Naive thymus-derived CD4-positive, alpha-beta T cell (primary cell): ENCODE measurements around the gene CD84. TPM values are rescaled to one million over a fixed set of nuclear protein-coding genes. Genes with fewer than 3 reads are reported as not detected.
A peak's percentile ranks its signal among the peaks of the same experiment; 100 is the strongest.
"Not testable (repeated sequence)": the region's sequence is repeated elsewhere in the genome, so short reads cannot be mapped to it uniquely, and the experiment has no call there.

Source experiments
- ATAC-seq: fragments of 150-1000 bp; cut with Tn5 transposase; 2 replicates; pipeline ENCODE4 v1.10.0; 2021; ENCODE audit warnings: mild to moderate bottlenecking, moderate library complexity
- CTCF ChIA-PET: fragments of 350-600 bp; sonication (Branson Sonifier 250); formaldehyde crosslinking; loops from one replicate; lab custom pipeline; 2021; ENCODE audit warnings: antibody characterized with exemption; lab: Charles Lee
- POLR2A ChIA-PET: fragments of 350-600 bp; sonication (Branson Sonifier 250); formaldehyde crosslinking; loops from one replicate; lab custom pipeline; 2021; ENCODE audit warnings: antibody characterized with exemption, inconsistent platforms; lab: Charles Lee
- DNase-seq, 9 donors: peaks; one replicate each; pipeline versions ENCODE4 v3.0.0 to v3.0.0-alpha.2; 2020 to 2022; ENCODE audit warnings: mixed read lengths in 1 of 9
- H3K27ac ChIP-seq: one replicate; pipeline ENCODE4 v1.7.0; 2013; ENCODE audit warnings: mild to moderate bottlenecking, low read depth, low read length, moderate library complexity
- H3K27me3 ChIP-seq, 2 donors: one replicate each; pipeline ENCODE4 v1.7.0; 2013; ENCODE audit warnings: low read length in 2 of 2, mild to moderate bottlenecking in 2 of 2, moderate library complexity in 2 of 2; ENCODE audit not compliant: control insufficient read depth in 2 of 2, insufficient read depth in 2 of 2
- H3K36me3 ChIP-seq, 3 experiments: 1 replicate in 2 of 3; 2 replicates in 1 of 3; pipeline ENCODE4 v1.7.0; 2013; ENCODE audit warnings: low read length in 3 of 3, mild to moderate bottlenecking in 3 of 3, moderate library complexity in 1 of 3; ENCODE audit not compliant: insufficient read depth in 3 of 3, control insufficient read depth in 2 of 3
- H3K4me1 ChIP-seq, 2 donors: one replicate each; pipeline ENCODE4 v1.7.0; 2013; ENCODE audit warnings: low read length in 2 of 2, mild to moderate bottlenecking in 2 of 2, moderate library complexity in 1 of 2; ENCODE audit not compliant: control insufficient read depth in 2 of 2, insufficient read depth in 2 of 2
- H3K4me3 ChIP-seq: 2 replicates; pipeline ENCODE4 v1.7.0; 2013; ENCODE audit warnings: mild to moderate bottlenecking, low read length
- H3K9me3 ChIP-seq, 3 experiments: 1 replicate in 2 of 3; 2 replicates in 1 of 3; pipeline ENCODE4 v1.7.0; 2013; ENCODE audit warnings: low read length in 3 of 3; ENCODE audit not compliant: control insufficient read depth in 2 of 3
- H3K27ac Mint-ChIP-seq, 9 donors: one replicate each; pipeline ENCODE4 v1.8.0; 2020 to 2022; ENCODE audit warnings: mixed read lengths in 9 of 9, mild to moderate bottlenecking in 8 of 9, moderate library complexity in 5 of 9, inconsistent platforms in 2 of 9
- H3K27me3 Mint-ChIP-seq, 5 donors: one replicate each; pipeline ENCODE4 v1.8.0; 2021 to 2022; ENCODE audit warnings: mixed read lengths in 5 of 5, mild to moderate bottlenecking in 1 of 5
- H3K36me3 Mint-ChIP-seq, 5 donors: one replicate each; pipeline ENCODE4 v1.8.0; 2020 to 2022; ENCODE audit warnings: mixed read lengths in 5 of 5, mild to moderate bottlenecking in 3 of 5, inconsistent platforms in 1 of 5
- H3K4me1 Mint-ChIP-seq, 7 donors: one replicate each; pipeline ENCODE4 v1.8.0; 2020 to 2022; ENCODE audit warnings: mixed read lengths in 7 of 7, mild to moderate bottlenecking in 3 of 7, inconsistent platforms in 1 of 7
- H3K4me3 Mint-ChIP-seq, 10 donors: one replicate each; pipeline ENCODE4 v1.8.0; 2020 to 2022; ENCODE audit warnings: mild to moderate bottlenecking in 10 of 10, mixed read lengths in 10 of 10, moderate library complexity in 6 of 10, inconsistent platforms in 2 of 10
- H3K9me3 Mint-ChIP-seq, 11 donors: one replicate each; pipeline ENCODE4 v1.8.0; 2020 to 2022; ENCODE audit warnings: mixed read lengths in 11 of 11, mild to moderate bottlenecking in 4 of 11, inconsistent platforms in 1 of 11, moderate library complexity in 1 of 11
- intact Hi-C, 2 donors: fragments of 100-400 bp; cut with micrococcal nuclease; formaldehyde crosslinking; loops; one replicate each; pipeline ENCODE4 v1.15.1; 2023
- polyA plus RNA-seq, 2 donors: library from polyadenylated mRNA; unstranded; fragments of 300-500 nt; fragmentation: Illumina TruSeq; gene quantifications; one replicate each; pipeline ENCODE4 v1.2.3, GENCODE V29; 2021
- total RNA-seq, 6 experiments: library from RNA in 5 of 6; stranded (reverse) in 5 of 6; gene quantifications; 1 replicate in 5 of 6; 2 replicates in 1 of 6; pipeline ENCODE4 v1.2.3 and lab custom pipeline; 2021 to 2026

Gene CD84
- total RNA-seq: 10 to 100 TPM; 25.1 to 40.7 (median 32.3) TPM
- polyA plus RNA-seq: 10 to 100 TPM in 1 of 2 donors, 1 to 10 TPM in 1; 7.4 to 11.3 TPM
- total RNA-seq (lab: John Stamatoyannopoulos, UW): 36.7 reads per million, percentile 64 among the genes with 10 or more reads in this experiment

GRCh38 chr1:160579216-160579701, at the start of gene CD84:
CD84 (minus strand) TSS chr1:160579496; CDS start chr1:160579437, 59 bp downstream.
- H3K9me3 Mint-ChIP-seq: peaks cover 0 to 19% (median 3%) of the 10 kb centered on the region in 11 donors
- no peaks in the 10 kb centered on the region for H3K36me3 ChIP-seq
- peak in 6 of 9 donors; percentile 15 to 54 (median 36) for DNase-seq
- CTCF ChIA-PET: interaction anchor here (0.8 to 2.0 kb wide), 3 partner anchors 35 to 61 kb away, joined by 3 to 10 read pairs (median 6); no protein-coding TSS in a partner anchor
- peak; percentile 54 for ATAC-seq
- H3K27ac ChIP-seq: peak within 1 kb of the TSS; percentile 79
- peaks cover 4 to 28% (median 8%) of the 10 kb centered on the region in 5 donors for H3K36me3 Mint-ChIP-seq
- peaks cover 33 to 60% of the 10 kb centered on the region in 2 donors for H3K4me1 ChIP-seq
- peak within 1 kb of the TSS; percentile 66 for H3K4me3 ChIP-seq
- H3K4me1 Mint-ChIP-seq: peaks cover 49 to 92% (median 83%) of the 10 kb centered on the region in 7 donors
- peak within 1 kb of the TSS; percentile 84 to 97 (median 95) for H3K4me3 Mint-ChIP-seq
- POLR2A ChIA-PET: interaction anchor here (0.7 to 7.3 kb wide), 10 partner anchors 9 to 141 kb away, joined by 3 to 70 read pairs (median 6); partner anchors contain the start of gene SLAMF6
- peak within 1 kb of the TSS; percentile 91 to 99 (median 96) for H3K27ac Mint-ChIP-seq
- intact Hi-C loops: loop anchor here (1.0 to 2.0 kb wide), 2 partner anchors 58 to 236 kb away; partner anchors contain the start of genes COPA (in 1 of the 2) and NCSTN (in 1 of the 2)
- no peaks in the 10 kb centered on the region for H3K27me3 Mint-ChIP-seq
- no peaks in the 10 kb centered on the region for H3K9me3 ChIP-seq
- H3K27me3 ChIP-seq: no peaks in the 10 kb centered on the region

GRCh38 chr1:160628799-160629263, 49.5 kb upstream of the CD84 start:
- DNase-seq: peak in 2 of 9 donors; percentile 67 to 72
- H3K27ac ChIP-seq: peak overlapping the region; percentile 95
- peak; percentile 45 for ATAC-seq
- H3K4me3 ChIP-seq: peak overlapping the region; percentile 49
- H3K27me3 Mint-ChIP-seq: no peaks in the 10 kb centered on the region
- peak overlapping the region; percentile 80 to 99 (median 86) for H3K4me3 Mint-ChIP-seq
- ChIA-PET CTCF (interaction anchor here (0.8 to 3.6 kb wide), 9 partner anchors 10 to 54 kb away, joined by 3 to 30 read pairs (median 4); partner anchors contain the start of gene SLAMF1), POLR2A (interaction anchor here (0.9 to 7.8 kb wide), 14 partner anchors 9 to 85 kb away, joined by 3 to 94 read pairs (median 10); partner anchors contain the start of gene SLAMF1)
- peaks cover 73 to 100% (median 97%) of the 10 kb centered on the region in 7 donors for H3K4me1 Mint-ChIP-seq
- intact Hi-C loops: loop anchor here (1.0 to 5.0 kb wide), 10 partner anchors 8 to 323 kb away; partner anchors contain the start of genes ITLN2 (in 1 of the 2) and SLAMF1 (in 1 of the 2)
- no peaks in the 10 kb centered on the region for H3K27me3 ChIP-seq
- H3K36me3 ChIP-seq: peaks cover 0 to under 1% (median 0%) of the 10 kb centered on the region in 3 experiments
- H3K4me1 ChIP-seq: peaks cover 95 to 96% of the 10 kb centered on the region in 2 donors
- no peaks in the 10 kb centered on the region for H3K9me3 ChIP-seq
- H3K9me3 Mint-ChIP-seq: peaks cover 0 to 10% (median 3%) of the 10 kb centered on the region in 11 donors
- peak overlapping the region; percentile 86 to 100 (median 100) for H3K27ac Mint-ChIP-seq
- H3K36me3 Mint-ChIP-seq: peaks cover 9 to 83% (median 43%) of the 10 kb centered on the region in 5 donors

- Mint-ChIP-seq H3K27ac (peak overlapping the region; percentile 86 to 100 (median 100)), H3K9me3 (peaks cover 0 to 10% (median 3%) of the 10 kb centered on the region in 11 donors), H3K4me3 (peak overlapping the region in 9 of 10 donors; percentile 56 to 99 (median 81)), H3K36me3 (peaks cover 6 to 84% (median 49%) of the 10 kb centered on the region in 5 donors), H3K4me1 (peaks cover 72 to 100% (median 97%) of the 10 kb centered on the region in 7 donors)
- ChIA-PET CTCF (interaction anchor here (0.8 to 3.6 kb wide), 7 partner anchors 9 to 48 kb away, joined by 3 to 30 read pairs (median 13); partner anchors contain the start of gene SLAMF1), POLR2A (interaction anchor here (0.9 to 7.8 kb wide), 11 partner anchors 10 to 84 kb away, joined by 3 to 94 read pairs (median 12); partner anchors contain the start of gene SLAMF1)
- H3K9me3 ChIP-seq, H3K36me3 ChIP-seq, H3K27me3 Mint-ChIP-seq, ATAC-seq, H3K27me3 ChIP-seq, H3K4me3 ChIP-seq: not testable (repeated sequence)
- intact Hi-C loops: loop anchor here in 1 of 2 donors (1.0 to 5.0 kb wide), 3 partner anchors 37 to 325 kb away; partner anchors contain the start of gene ITLN2
- DNase-seq: peak in 2 of 9 donors; percentile 23 to 54
- H3K4me1 ChIP-seq: peaks cover 95 to 96% of the 10 kb centered on the region in 2 donors
- H3K27ac ChIP-seq: peak overlapping the region; percentile 95
Measured at GRCh38 chr1:160627677-160628289, 48.5 kb upstream of the CD84 start.

DNA sequence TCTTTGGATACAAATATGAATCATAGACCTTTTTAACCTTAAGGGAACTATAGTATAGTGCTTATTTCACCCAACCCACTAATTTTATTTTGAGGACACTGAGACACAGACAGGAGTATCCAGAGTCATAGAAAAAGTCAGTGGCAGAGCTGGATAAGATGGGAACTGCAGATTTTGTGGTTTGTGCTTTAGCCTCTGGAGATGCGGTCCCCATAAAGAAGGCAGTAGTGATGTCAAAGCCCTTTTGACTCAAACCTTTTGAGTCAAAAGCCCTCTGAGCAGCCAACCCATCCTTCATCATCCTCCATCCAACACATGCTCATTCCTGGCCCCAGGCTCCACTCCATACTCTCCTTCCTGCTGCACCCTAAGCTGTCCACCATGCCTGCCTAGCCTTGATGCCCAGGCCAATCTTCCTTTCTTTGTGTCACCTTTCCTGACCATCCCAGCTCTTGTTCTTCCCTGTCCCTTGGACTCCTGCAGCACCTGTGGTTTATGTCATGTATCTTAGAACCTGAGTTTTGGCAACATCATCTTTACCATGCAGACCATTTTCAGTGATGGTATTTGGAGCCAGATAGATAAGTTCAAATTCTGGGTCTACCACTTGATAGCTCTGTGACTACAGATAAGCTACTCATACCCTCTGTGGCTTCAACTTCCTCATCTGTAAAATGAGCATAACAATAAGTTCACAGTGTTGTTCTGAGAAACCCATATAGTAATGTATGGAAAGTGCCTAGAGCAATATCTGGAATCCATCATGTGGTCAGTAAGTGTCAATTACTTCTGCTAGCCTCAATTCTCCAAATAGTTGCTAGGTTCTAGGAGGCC, 47.4 kb upstream of the CD84 start:
- ChIA-PET POLR2A (interaction anchor here (0.7 to 7.8 kb wide), 7 partner anchors 9 to 52 kb away, joined by 3 to 94 read pairs (median 7); partner anchors contain the start of gene SLAMF1), CTCF (interaction anchor here (0.7 to 3.6 kb wide), 4 partner anchors 18 to 97 kb away, joined by 4 to 21 read pairs (median 8); partner anchors contain the start of gene SLAMF1)
- peak overlapping the region; percentile 33 to 99 (median 46) for H3K4me3 Mint-ChIP-seq
- no peaks in the 10 kb centered on the region for H3K27me3 ChIP-seq
- H3K27ac Mint-ChIP-seq: peak overlapping the region; percentile 86 to 100 (median 100)
- H3K27ac ChIP-seq: peak overlapping the region; percentile 95
- ATAC-seq (no peak), DNase-seq (no peak)
- H3K27me3 Mint-ChIP-seq: no peaks in the 10 kb centered on the region
- H3K36me3 ChIP-seq: peaks cover 0 to 5% (median 0%) of the 10 kb centered on the region in 3 experiments
- intact Hi-C loops: loop anchor here in 1 of 2 donors (1.0 to 5.0 kb wide), 2 partner anchors 38 to 326 kb away; partner anchors contain the start of gene ITLN2
- H3K4me1 ChIP-seq: peaks cover 92 to 98% of the 10 kb centered on the region in 2 donors
- H3K9me3 ChIP-seq: no peaks in the 10 kb centered on the region
- peaks cover 76 to 100% (median 97%) of the 10 kb centered on the region in 7 donors for H3K4me1 Mint-ChIP-seq
- peaks cover 0 to 10% (median 3%) of the 10 kb centered on the region in 11 donors for H3K9me3 Mint-ChIP-seq
- H3K4me3 ChIP-seq: peak overlapping the region; percentile 3
- peaks cover 6 to 86% (median 53%) of the 10 kb centered on the region in 5 donors for H3K36me3 Mint-ChIP-seq

DNA sequence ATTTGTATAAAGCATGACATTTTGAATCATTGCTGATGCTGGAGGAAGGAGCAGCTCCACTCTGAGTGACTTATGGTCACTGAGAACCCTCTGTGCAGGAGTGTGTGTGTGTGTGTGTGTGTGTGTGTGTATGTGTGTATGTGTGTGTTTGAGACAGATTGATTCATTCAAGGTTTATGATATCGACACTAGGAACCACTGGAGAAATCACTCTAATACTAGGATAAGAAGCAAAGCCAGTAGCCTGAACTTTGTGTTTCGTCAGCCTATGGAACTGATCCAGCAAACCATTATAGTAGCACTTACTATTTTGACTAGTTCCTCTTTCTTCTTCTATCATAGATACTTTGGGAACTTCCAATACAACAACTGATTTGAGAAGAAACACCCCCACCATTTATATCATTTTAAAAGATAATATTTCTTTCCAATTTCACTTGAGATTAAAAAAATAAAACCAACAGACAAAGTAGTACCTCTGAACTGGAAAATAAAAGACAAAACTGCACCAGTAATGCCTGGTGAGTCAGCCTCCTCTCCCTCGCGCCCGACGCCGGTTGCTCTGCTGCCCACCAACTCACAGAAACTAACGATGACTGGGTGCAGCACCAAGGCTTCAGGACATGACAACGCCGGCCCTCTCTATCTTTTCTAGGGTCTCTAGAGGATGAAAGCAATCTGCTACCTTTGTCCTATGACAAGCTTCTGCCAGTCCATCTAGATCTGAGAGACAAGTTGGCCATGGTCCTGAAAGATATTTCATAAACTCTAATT, 46.6 kb upstream of the CD84 start:
- peaks cover 0 to 6% (median 0%) of the 10 kb centered on the region in 3 experiments for H3K36me3 ChIP-seq
- H3K4me1 ChIP-seq: peaks cover 84 to 93% of the 10 kb centered on the region in 2 donors

More for the DNA sequence above, 46.6 kb upstream of the CD84 start:
- no peak overlapping the region for H3K27ac ChIP-seq
- Mint-ChIP-seq H3K27ac (peak overlapping the region; percentile 86 to 100 (median 100)), H3K27me3 (no peaks in the 10 kb centered on the region), H3K4me3 (peak overlapping the region; percentile 33 to 99 (median 54)), H3K36me3 (peaks cover 11 to 83% (median 57%) of the 10 kb centered on the region in 5 donors), H3K9me3 (peaks cover 0 to 10% (median 3%) of the 10 kb centered on the region in 11 donors), H3K4me1 (peaks cover 74 to 100% (median 95%) of the 10 kb centered on the region in 7 donors)
- no peak for ATAC-seq
- H3K9me3 ChIP-seq: no peaks in the 10 kb centered on the region
- peak in 1 of 9 donors; percentile 64 for DNase-seq
- no peaks in the 10 kb centered on the region for H3K27me3 ChIP-seq
- no peak overlapping the region for H3K4me3 ChIP-seq
- CTCF ChIA-PET: interaction anchor here (0.6 to 1.7 kb wide), 9 partner anchors 11 to 143 kb away, joined by 3 to 11 read pairs (median 4); no protein-coding TSS in a partner anchor
- intact Hi-C loops: loop anchor here in 1 of 2 donors (5.0 kb wide), 1 partner anchor 326 kb away; the partner anchor contains the start of gene ITLN2
- POLR2A ChIA-PET: interaction anchor here (0.7 to 7.8 kb wide), 9 partner anchors 8 to 381 kb away, joined by 3 to 94 read pairs (median 6); partner anchors contain the start of gene SLAMF1
